Measurements from ENCODE around the gene ANXA6.

Gene ANXA6

DNA sequence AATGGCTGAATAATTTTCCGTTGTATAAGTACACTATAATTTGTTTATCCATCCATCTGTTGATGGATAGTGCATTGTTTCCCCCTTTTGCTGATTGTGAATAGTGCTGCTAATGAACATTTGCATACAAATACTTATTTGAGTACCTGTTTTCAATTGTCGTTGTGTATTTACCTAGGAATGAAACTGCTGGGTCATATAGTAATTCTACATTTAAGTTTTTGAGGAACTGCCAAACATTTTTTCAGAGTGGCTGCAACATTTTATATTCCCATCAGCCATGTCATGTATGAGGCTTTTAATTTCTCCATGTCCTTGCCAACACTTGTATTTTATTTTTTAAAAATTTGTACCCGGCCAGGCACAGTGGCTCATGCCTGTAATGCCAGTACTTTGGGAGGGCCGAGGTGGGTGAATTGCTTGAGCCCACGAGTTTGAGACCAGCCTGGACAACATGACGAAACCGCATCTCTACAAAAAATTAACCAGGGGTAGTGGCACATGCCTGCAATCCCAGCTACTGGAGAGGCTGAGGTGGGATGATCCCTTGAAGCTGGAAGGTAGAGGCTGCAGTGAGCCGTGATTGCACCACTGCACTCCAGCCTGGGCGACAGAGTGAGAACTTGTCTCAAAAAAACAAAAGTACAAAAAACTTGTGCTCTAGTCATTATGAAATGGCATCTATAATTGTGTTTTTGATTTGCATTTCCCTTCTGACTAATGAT lies 2.2 kb upstream of the ANXA6 start:
- no peaks in the 10 kb centered on the region for H3K36me3 Mint-ChIP-seq (ENCODE audit: low read depth)
- peak overlapping the region in 2 of 3 experiments; percentile 72 to 81 for H3K27ac Mint-ChIP-seq
- peaks cover 3% of the 10 kb centered on the region for H3K27me3 Mint-ChIP-seq (ENCODE audit: low read depth)
- TF ChIP-seq, protein P1, sequence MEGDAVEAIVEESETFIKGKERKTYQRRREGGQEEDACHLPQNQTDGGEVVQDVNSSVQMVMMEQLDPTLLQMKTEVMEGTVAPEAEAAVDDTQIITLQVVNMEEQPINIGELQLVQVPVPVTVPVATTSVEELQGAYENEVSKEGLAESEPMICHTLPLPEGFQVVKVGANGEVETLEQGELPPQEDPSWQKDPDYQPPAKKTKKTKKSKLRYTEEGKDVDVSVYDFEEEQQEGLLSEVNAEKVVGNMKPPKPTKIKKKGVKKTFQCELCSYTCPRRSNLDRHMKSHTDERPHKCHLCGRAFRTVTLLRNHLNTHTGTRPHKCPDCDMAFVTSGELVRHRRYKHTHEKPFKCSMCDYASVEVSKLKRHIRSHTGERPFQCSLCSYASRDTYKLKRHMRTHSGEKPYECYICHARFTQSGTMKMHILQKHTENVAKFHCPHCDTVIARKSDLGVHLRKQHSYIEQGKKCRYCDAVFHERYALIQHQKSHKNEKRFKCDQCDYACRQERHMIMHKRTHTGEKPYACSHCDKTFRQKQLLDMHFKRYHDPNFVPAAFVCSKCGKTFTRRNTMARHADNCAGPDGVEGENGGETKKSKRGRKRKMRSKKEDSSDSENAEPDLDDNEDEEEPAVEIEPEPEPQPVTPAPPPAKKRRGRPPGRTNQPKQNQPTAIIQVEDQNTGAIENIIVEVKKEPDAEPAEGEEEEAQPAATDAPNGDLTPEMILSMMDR (IDR thresholded peaks at IDR 0.05; ENCODE audit: unreplicated experiment in 3 of 3): no peak
- peak overlapping the region; percentile 53 to 80 (median 67) for H3K4me3 Mint-ChIP-seq
- peaks cover 46% of the 10 kb centered on the region for H3K4me1 Mint-ChIP-seq
- no peaks in the 10 kb centered on the region for H3K9me3 Mint-ChIP-seq

DNA sequence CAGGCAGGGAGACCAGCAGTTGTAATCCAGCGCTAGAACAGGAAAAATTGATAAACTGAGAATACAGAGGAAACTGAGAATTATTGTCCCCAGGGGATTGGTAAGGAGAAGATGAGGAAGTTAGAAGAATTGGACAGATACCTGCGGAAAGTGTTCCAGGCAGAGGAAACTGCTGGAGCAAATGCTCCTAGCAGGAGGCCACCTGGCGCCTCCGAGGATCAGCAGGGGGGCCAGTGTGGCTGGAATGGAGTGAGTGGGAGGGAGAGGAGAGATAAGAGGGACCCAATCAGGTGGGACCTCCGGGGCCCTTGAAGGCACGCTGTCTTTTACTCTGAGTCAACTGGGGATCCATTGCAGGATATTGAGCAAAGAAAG lies 695 bp upstream of the ANXA6 start:
- H3K27me3 Mint-ChIP-seq (ENCODE audit: low read depth): peaks cover 3% of the 10 kb centered on the region
- H3K27ac Mint-ChIP-seq: peak overlapping the region; percentile 77 to 99 (median 99)
- H3K4me3 Mint-ChIP-seq: peak overlapping the region; percentile 90 to 98 (median 93)
- no peaks in the 10 kb centered on the region for H3K9me3 Mint-ChIP-seq
- H3K36me3 Mint-ChIP-seq (ENCODE audit: low read depth): peaks cover 4% of the 10 kb centered on the region
- TF ChIP-seq, protein P1 (IDR thresholded peaks at IDR 0.05; ENCODE audit: unreplicated experiment in 3 of 3): no peak
- peaks cover 56% of the 10 kb centered on the region for H3K4me1 Mint-ChIP-seq

DNA sequence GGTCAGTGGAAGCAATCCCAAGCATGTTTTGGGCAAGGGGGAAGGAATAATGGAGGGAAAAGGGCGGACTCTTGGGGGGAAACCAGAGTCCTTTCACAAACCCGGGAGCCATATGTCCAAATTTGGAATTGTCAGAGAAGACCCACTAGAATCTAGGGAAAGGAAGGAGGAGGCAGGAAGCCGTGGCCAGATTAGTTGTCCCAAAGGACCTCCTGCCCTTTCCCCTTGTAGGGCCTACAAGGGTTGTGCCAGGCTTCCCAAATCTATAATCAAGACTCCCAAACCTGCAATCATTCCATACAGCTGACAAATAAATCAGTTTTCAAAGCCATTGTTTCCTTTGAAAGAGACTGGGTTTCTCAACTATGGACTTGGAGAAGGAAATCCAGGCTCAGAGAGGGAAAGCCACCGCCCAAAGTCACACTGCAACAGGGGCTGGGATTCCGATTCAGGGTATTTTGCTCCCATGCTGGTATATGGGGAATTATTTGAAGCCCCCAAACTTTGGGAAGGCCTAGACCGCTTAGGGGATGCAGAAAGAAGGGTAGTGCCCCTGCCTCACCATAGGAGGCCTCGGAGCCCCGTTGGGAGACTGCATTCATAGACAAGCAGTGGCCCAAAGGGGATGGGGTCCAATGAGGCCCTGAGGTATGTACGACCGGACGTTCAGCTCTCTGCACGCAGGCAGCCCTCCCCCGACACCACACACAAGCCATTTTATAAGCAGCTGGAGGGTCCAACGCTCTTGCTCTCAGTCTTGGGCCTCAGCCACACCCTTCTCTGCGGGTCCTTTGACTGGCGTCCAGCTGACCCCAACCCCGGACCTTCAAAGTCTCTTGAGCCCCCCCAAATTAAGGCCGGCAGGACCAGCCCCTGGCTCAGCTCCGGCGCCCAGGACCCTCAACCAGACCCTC lies 815 bp downstream of the ANXA6 start:
- TF ChIP-seq, protein P1 (IDR thresholded peaks at IDR 0.05; ENCODE audit: unreplicated experiment in 3 of 3): no peak
- peak overlapping the region; percentile 99 for H3K27ac Mint-ChIP-seq
- peak overlapping the region; percentile 90 to 98 (median 93) for H3K4me3 Mint-ChIP-seq
- H3K4me1 Mint-ChIP-seq: peaks cover 63% of the 10 kb centered on the region
- H3K36me3 Mint-ChIP-seq (ENCODE audit: low read depth): peaks cover 4% of the 10 kb centered on the region
- no peaks in the 10 kb centered on the region for H3K9me3 Mint-ChIP-seq
- H3K27me3 Mint-ChIP-seq (ENCODE audit: low read depth): peaks cover 3% of the 10 kb centered on the region

DNA sequence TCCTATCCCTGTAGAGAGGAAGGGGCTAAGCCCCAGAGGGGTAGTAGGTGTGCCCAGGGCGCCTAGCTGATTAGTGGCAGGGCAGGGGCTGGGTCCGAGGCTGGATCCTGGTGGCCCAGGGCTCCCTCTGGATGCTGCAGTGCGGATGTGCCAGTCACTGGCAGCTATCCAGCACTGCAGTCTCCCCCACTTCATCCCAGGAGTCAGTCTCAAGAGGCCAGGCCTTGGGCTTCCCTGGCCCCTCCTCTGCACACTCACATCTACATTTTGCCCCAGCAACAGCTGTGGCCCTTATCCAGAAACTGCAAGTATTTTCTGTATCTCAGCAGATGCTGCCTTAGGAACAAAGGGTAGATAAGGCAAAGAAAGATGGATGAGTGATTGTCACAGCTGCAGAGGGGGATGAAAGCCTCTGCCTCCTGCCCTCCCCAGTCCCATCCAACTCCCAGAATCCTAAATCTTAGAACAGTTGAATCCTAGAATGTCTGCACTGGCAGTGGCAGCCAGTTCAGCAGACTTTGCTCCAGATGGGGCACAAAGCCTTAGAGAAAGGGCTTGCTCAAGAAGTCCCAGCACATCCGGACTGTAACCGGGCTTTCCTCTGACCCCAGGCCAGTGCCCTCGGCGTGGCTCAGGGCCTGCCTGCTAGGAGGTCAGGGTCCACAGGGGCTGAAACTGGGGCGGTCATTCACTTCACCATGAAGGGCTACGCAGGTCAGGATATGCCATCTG lies 1.6 kb downstream of the ANXA6 start:
- peaks cover 70% of the 10 kb centered on the region for H3K4me1 Mint-ChIP-seq
- H3K9me3 Mint-ChIP-seq: no peaks in the 10 kb centered on the region
- H3K4me3 Mint-ChIP-seq: peak overlapping the region; percentile 90 to 98 (median 93)
- H3K36me3 Mint-ChIP-seq (ENCODE audit: low read depth): peaks cover 4% of the 10 kb centered on the region
- peaks cover 3% of the 10 kb centered on the region for H3K27me3 Mint-ChIP-seq (ENCODE audit: low read depth)
- peak overlapping the region; percentile 99 for H3K27ac Mint-ChIP-seq
- TF ChIP-seq, protein P1 (IDR thresholded peaks at IDR 0.05; ENCODE audit: unreplicated experiment in 3 of 3): no peak

DNA sequence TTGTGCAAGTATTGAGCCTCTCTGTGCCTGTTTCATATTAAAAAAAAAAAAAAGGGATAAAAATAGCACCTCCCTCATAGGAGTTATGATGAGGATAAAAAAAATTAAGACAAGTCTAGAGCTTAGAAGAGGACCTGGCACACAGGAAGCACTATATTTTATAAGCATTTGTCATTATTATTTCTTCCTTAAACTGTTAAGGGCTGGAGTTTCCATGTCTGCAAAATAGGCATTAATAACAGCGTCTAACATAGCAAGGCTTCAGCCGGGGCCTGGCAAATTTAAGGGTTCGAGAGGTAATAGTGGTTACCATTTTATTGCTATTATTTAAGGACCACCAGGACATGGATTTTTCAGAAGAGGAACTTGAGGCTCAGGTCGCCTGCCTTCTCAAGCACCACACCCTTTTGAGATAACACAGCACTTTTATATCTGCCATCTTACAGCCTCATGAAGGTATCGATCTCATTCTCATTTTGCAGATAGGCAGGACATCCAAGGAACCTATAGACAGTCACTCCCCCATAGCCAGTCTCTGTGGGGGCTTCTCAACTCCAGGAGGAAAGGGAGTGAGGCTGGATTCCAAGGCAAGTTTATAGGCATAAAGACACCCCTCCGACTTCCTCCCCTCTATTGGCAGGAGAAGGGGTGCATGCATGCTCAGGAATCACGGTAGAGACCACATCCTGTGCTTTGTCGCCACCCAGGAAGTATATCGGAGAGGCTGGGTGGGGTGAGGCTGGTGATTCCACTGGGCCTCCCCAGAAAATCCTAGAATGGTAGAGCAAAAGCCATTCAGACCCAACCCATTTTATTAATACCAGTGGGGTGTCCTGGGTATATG lies 2.4 kb downstream of the ANXA6 start:
- Mint-ChIP-seq H3K9me3 (no peaks in the 10 kb centered on the region), H3K36me3 (ENCODE audit: low read depth) (peaks cover 4% of the 10 kb centered on the region), H3K4me1 (peaks cover 75% of the 10 kb centered on the region), H3K27me3 (ENCODE audit: low read depth) (peaks cover 3% of the 10 kb centered on the region), H3K4me3 (peak overlapping the region; percentile 90 to 98 (median 93)), H3K27ac (peak overlapping the region; percentile 99)
- TF ChIP-seq, protein P1 (IDR thresholded peaks at IDR 0.05; ENCODE audit: unreplicated experiment in 3 of 3): no peak

All from nephron (organoid).